ENCODE measurements around the gene KCNJ6. TPM values are rescaled to one million over a fixed set of nuclear protein-coding genes. Genes with fewer than 3 reads are reported as not detected.

KCNJ6 gene
- total RNA-seq, 1 experiment from 2014 or later: 0.05 TPM

- Mint-ChIP-seq H3K9me3 (ENCODE audit: low read depth, unreplicated experiment) (peaks cover 3% of the 10 kb centered on the region), H3K27me3 (ENCODE audit: unreplicated experiment) (peaks cover 62% of the 10 kb centered on the region), H3K4me1 (ENCODE audit: low read depth, unreplicated experiment) (no peaks in the 10 kb centered on the region)
Measured at GRCh38 chr21:37835481-37835880, 80.8 kb downstream of the KCNJ6 start.

GRCh38 chr21:37833301-37833700 is 83.0 kb downstream of the KCNJ6 start:
- peaks cover 56% of the 10 kb centered on the region for H3K27me3 Mint-ChIP-seq (ENCODE audit: unreplicated experiment)
- H3K36me3 Mint-ChIP-seq (ENCODE audit: insufficient read depth, unreplicated experiment): no peaks in the 10 kb centered on the region
- no peaks in the 10 kb centered on the region for H3K4me1 Mint-ChIP-seq (ENCODE audit: low read depth, unreplicated experiment)
- no peak for DNase-seq
- no peak for TF ChIP-seq CTCF (IDR thresholded peaks at IDR 0.05; ENCODE audit: unreplicated experiment)
- no peak overlapping the region for H3K4me3 Mint-ChIP-seq (ENCODE audit: low read depth, unreplicated experiment)
- CTCF ChIA-PET: no interaction called here
- intact Hi-C loops (cut with micrococcal nuclease; ENCODE audit: unreplicated experiment): no loop called here
- no TSS peak for BruUV-seq (replicated peaks)
- no peaks in the 10 kb centered on the region for H3K9me3 Mint-ChIP-seq (ENCODE audit: low read depth, unreplicated experiment)
- H3K27ac Mint-ChIP-seq (ENCODE audit: unreplicated experiment): no peak overlapping the region

More at GRCh38 chr21:37835481-37835880, 80.8 kb downstream of the KCNJ6 start:
- no TSS peak for BruUV-seq (replicated peaks)
- intact Hi-C loops (cut with micrococcal nuclease; ENCODE audit: unreplicated experiment): no loop called here
- CTCF ChIA-PET: no interaction called here
- Mint-ChIP-seq H3K27ac (ENCODE audit: unreplicated experiment) (no peak overlapping the region), H3K4me3 (ENCODE audit: low read depth, unreplicated experiment) (no peak overlapping the region), H3K36me3 (ENCODE audit: insufficient read depth, unreplicated experiment) (no peaks in the 10 kb centered on the region)
- DNase-seq: no peak
- no peak for TF ChIP-seq CTCF (IDR thresholded peaks at IDR 0.05; ENCODE audit: unreplicated experiment)

GRCh38 chr21:37829447-37829846 is 86.8 kb downstream of the KCNJ6 start:
- no peak overlapping the region for H3K4me3 Mint-ChIP-seq (ENCODE audit: low read depth, unreplicated experiment)
- H3K27me3 Mint-ChIP-seq (ENCODE audit: unreplicated experiment): peaks cover 45% of the 10 kb centered on the region
- no peaks in the 10 kb centered on the region for H3K9me3 Mint-ChIP-seq (ENCODE audit: low read depth, unreplicated experiment)
- no peak overlapping the region for H3K27ac Mint-ChIP-seq (ENCODE audit: unreplicated experiment)
- H3K36me3 Mint-ChIP-seq (ENCODE audit: insufficient read depth, unreplicated experiment): no peaks in the 10 kb centered on the region
- no peaks in the 10 kb centered on the region for H3K4me1 Mint-ChIP-seq (ENCODE audit: low read depth, unreplicated experiment)
- DNase-seq: peak; percentile 11
- BruUV-seq (replicated peaks): no TSS peak
- intact Hi-C loops (cut with micrococcal nuclease; ENCODE audit: unreplicated experiment): no loop called here
- CTCF ChIA-PET: no interaction called here
- TF ChIP-seq CTCF (IDR thresholded peaks at IDR 0.05; ENCODE audit: unreplicated experiment): no peak

GRCh38 chr21:37828991-37829390 is 87.3 kb downstream of the KCNJ6 start:
- Mint-ChIP-seq H3K9me3 (ENCODE audit: low read depth, unreplicated experiment) (no peaks in the 10 kb centered on the region), H3K27ac (ENCODE audit: unreplicated experiment) (no peak overlapping the region), H3K4me1 (ENCODE audit: low read depth, unreplicated experiment) (no peaks in the 10 kb centered on the region), H3K4me3 (ENCODE audit: low read depth, unreplicated experiment) (no peak overlapping the region), H3K36me3 (ENCODE audit: insufficient read depth, unreplicated experiment) (no peaks in the 10 kb centered on the region), H3K27me3 (ENCODE audit: unreplicated experiment) (peaks cover 42% of the 10 kb centered on the region)
- no TSS peak for BruUV-seq (replicated peaks)
- TF ChIP-seq CTCF (IDR thresholded peaks at IDR 0.05; ENCODE audit: unreplicated experiment): no peak
- intact Hi-C loops (cut with micrococcal nuclease; ENCODE audit: unreplicated experiment): no loop called here
- DNase-seq: no peak
- CTCF ChIA-PET: no interaction called here
